Astrocyte (in vitro differentiated cells and primary cell): ENCODE results near the gene PDP2.

ENCODE experiments used
- EZH2 ChIP-seq: IDR thresholded peaks from 2 replicates; pipeline ENCODE4 v1.6.1; 2012; ENCODE audit warnings: mild to moderate bottlenecking, low read length, inconsistent platforms; ENCODE audit not compliant: insufficient read depth
- TF ChIP-seq, protein P1 (sequence below): IDR thresholded peaks from 2 replicates; pipeline ENCODE4 v1.5.1; 2011; ENCODE audit warnings: low read depth, mild to moderate bottlenecking, inconsistent platforms, low read length, moderate library complexity; ENCODE audit not compliant: insufficient read depth

DNA sequence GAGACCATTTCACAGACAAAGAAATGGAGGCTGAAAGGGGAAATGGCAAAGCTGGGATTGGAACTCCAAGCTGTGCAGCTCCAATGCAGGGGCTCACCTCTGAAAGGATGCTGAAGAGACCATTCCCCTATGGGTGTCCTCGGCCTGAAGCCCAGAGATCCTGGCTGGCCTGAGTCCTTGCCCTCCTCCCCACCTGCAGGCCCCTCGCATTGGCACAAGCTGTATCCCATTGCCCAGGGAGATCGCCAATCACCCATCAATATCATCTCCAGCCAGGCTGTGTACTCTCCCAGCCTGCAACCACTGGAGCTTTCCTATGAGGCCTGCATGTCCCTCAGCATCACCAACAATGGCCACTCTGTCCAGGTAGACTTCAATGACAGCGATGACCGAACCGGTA lies 33.5 kb upstream of the PDP2 start:
- TF ChIP-seq, protein P1, sequence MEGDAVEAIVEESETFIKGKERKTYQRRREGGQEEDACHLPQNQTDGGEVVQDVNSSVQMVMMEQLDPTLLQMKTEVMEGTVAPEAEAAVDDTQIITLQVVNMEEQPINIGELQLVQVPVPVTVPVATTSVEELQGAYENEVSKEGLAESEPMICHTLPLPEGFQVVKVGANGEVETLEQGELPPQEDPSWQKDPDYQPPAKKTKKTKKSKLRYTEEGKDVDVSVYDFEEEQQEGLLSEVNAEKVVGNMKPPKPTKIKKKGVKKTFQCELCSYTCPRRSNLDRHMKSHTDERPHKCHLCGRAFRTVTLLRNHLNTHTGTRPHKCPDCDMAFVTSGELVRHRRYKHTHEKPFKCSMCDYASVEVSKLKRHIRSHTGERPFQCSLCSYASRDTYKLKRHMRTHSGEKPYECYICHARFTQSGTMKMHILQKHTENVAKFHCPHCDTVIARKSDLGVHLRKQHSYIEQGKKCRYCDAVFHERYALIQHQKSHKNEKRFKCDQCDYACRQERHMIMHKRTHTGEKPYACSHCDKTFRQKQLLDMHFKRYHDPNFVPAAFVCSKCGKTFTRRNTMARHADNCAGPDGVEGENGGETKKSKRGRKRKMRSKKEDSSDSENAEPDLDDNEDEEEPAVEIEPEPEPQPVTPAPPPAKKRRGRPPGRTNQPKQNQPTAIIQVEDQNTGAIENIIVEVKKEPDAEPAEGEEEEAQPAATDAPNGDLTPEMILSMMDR: no peak
- no peak for TF ChIP-seq EZH2
